Esophagus squamous epithelium (tissue), 4 donors: ENCODE data around the gene ACOT11.

Source experiments
- CTCF ChIP-seq, 6 experiments: fragments of 450-650 bp in 4 of 6; fragments of 200-600 bp in 2 of 6; sonication (generic) in 2 of 6; IDR thresholded peaks; one replicate each; pipeline ENCODE4 v1.5.1; 2016 to 2019; ENCODE audit warnings: antibody characterized with exemption in 6 of 6, mild to moderate bottlenecking in 4 of 6, moderate library complexity in 4 of 6
- POLR2A ChIP-seq, 4 donors: fragments of 450-650 bp; IDR thresholded peaks; one replicate each; pipeline ENCODE4 v1.6.1; 2017; ENCODE audit warnings: antibody characterized with exemption in 4 of 4, mild to moderate bottlenecking in 4 of 4, moderate library complexity in 3 of 4

- TF ChIP-seq CTCF (IDR thresholded peaks at IDR 0.05), result no peak
- no peak for TF ChIP-seq POLR2A (IDR thresholded peaks at IDR 0.05)
Measured at GRCh38 chr1:54624466-54625464, 76.7 kb downstream of the ACOT11 start.
